SIG-M5 treated with dmso at 0.1 percent for 504 hours (cell line): ENCODE results near the gene DNAI4.
"Not testable (repeated sequence)": the region's sequence is repeated elsewhere in the genome, so short reads cannot be mapped to it uniquely, and the experiment has no call there.

Experiments
- DNase-seq: peaks from one replicate; lab custom pipeline; 2025; ENCODE audit not compliant: unreplicated experiment; lab: John Stamatoyannopoulos, UW

DNAI4 gene

GRCh38 chr1:66833112-66833511 lies 91.5 kb downstream of the DNAI4 start:
- DNase-seq, result no peak

- DNase-seq, result no peak
These were observed 93.0 kb downstream of the DNAI4 start for GRCh38 chr1:66831529-66832239.

- no peak for DNase-seq
These were observed 99.9 kb downstream of the DNAI4 start for GRCh38 chr1:66824771-66825170.

GRCh38 chr1:66809736-66810326 lies 114.8 kb downstream of the DNAI4 start:
- no peak for DNase-seq

- DNase-seq, result no peak
These were observed 115.4 kb downstream of the DNAI4 start for GRCh38 chr1:66809245-66809644.

- not testable (repeated sequence) for DNase-seq
These were observed 128.8 kb downstream of the DNAI4 start for GRCh38 chr1:66795839-66796238.

- DNase-seq, result no peak
These were observed 132.7 kb downstream of the DNAI4 start for GRCh38 chr1:66791621-66792610.

GRCh38 chr1:66788231-66788939 lies 136.3 kb downstream of the DNAI4 start:
- no peak for DNase-seq

GRCh38 chr1:66787641-66788040 lies 137.0 kb downstream of the DNAI4 start:
- DNase-seq, result no peak

GRCh38 chr1:66785800-66786199 lies 138.9 kb downstream of the DNAI4 start:
- DNase-seq, result not testable (repeated sequence)

GRCh38 chr1:66779475-66780078 lies 145.1 kb downstream of the DNAI4 start:
- no peak for DNase-seq

GRCh38 chr1:66778969-66779368 lies 145.7 kb downstream of the DNAI4 start:
- no peak for DNase-seq

GRCh38 chr1:66778266-66778665 lies 146.4 kb downstream of the DNAI4 start:
- DNase-seq, result no peak

- no peak for DNase-seq
These were observed 146.8 kb downstream of the DNAI4 start for GRCh38 chr1:66777831-66778230.

GRCh38 chr1:66775646-66776045 lies 149.0 kb downstream of the DNAI4 start:
- DNase-seq, result no peak

GRCh38 chr1:66774438-66774837 lies 150.2 kb downstream of the DNAI4 start:
- no peak for DNase-seq

GRCh38 chr1:66773227-66773626 lies 151.4 kb downstream of the DNAI4 start:
- no peak for DNase-seq

GRCh38 chr1:66770694-66771093 lies 154.0 kb downstream of the DNAI4 start:
- DNase-seq, result no peak

GRCh38 chr1:66770240-66770639 lies 154.4 kb downstream of the DNAI4 start:
- DNase-seq, result no peak

- no peak for DNase-seq
These were observed 155.0 kb downstream of the DNAI4 start for GRCh38 chr1:66769512-66770229.
